Endothelial cell of umbilical vein (primary cell): ENCODE data around the gene SLC2A11. TPM values are rescaled to one million over a fixed set of nuclear protein-coding genes. Genes with fewer than 3 reads are reported as not detected.

Experiments used
- BruUV-seq: library from RNA; stranded (reverse); fragments of 400-500 nt; replicated peaks from 2 replicates; lab custom pipeline; 2021; lab: Mats Ljungman, UMichigan
- CTCF ChIA-PET: fragments of 300-600, 350-600 bp; sonication (Branson Sonifier 250); formaldehyde crosslinking; loops from one replicate; lab custom pipeline; 2021; ENCODE audit warnings: antibody characterized with exemption, inconsistent platforms; lab: Charles Lee
- POLR2A ChIA-PET: fragments of 300-600, 350-600 bp; sonication (Branson Sonifier 250); formaldehyde crosslinking; loops from one replicate; lab custom pipeline; 2021; ENCODE audit warnings: antibody characterized with exemption, inconsistent platforms; lab: Charles Lee
- DNase-seq: peaks from one replicate; pipeline ENCODE4 v3.0.0-alpha.2; 2011; ENCODE audit warnings: low read depth, low spot score
- FAIRE-seq: peaks from 2 replicates; lab custom pipeline; 2011; peaks lifted over from hg19 to GRCh38; lab: Jason Lieb, UNC
- H2AFZ ChIP-seq: 2 replicates; pipeline ENCODE4 v1.6.0; 2012; ENCODE audit warnings: low read depth, low read length, control low read depth, inconsistent platforms
- H3K27ac ChIP-seq: 2 replicates; pipeline ENCODE4 v1.5.1; 2011; ENCODE audit warnings: low read depth, mild to moderate bottlenecking, control low read depth, low read length, moderate library complexity; ENCODE audit not compliant: insufficient read depth
- H3K27me3 ChIP-seq, 2 experiments: 2 replicates each; pipeline versions ENCODE4 v1.6.0 to v1.6.1; 2011; ENCODE audit warnings: low read length in 2 of 2, mixed read lengths in 1 of 2; ENCODE audit not compliant: control insufficient read depth in 2 of 2, insufficient read depth in 2 of 2
- H3K36me3 ChIP-seq, 2 experiments: 2 replicates in 1 of 2; 3 replicates in 1 of 2; pipeline ENCODE4 v1.5.1; 2011; ENCODE audit warnings: low read length in 2 of 2, mild to moderate bottlenecking in 1 of 2, moderate library complexity in 1 of 2; ENCODE audit not compliant: control insufficient read depth in 2 of 2, insufficient read depth in 2 of 2; ENCODE audit errors: extremely low read depth in 1 of 2
- H3K4me1 ChIP-seq: 3 replicates; pipeline ENCODE4 v1.5.1; 2011; ENCODE audit warnings: mild to moderate bottlenecking, low read length; ENCODE audit not compliant: control insufficient read depth, insufficient read depth; ENCODE audit errors: extremely low read depth
- H3K4me2 ChIP-seq: 2 replicates; pipeline ENCODE4 v1.6.1; 2011; ENCODE audit warnings: low read length, control low read depth, mixed read lengths; ENCODE audit not compliant: insufficient read depth
- H3K4me3 ChIP-seq, 3 experiments: fragments of 200-600 bp in 1 of 3; sonication (generic), shearing (Covaris generic) in 1 of 3; replicated peaks in 1 of 3; 2 replicates each; pipeline ENCODE4 v1.5.1; 2011 to 2016; ENCODE audit warnings: control low read depth in 3 of 3, low read length in 3 of 3, mild to moderate bottlenecking in 2 of 3, inconsistent platforms in 1 of 3, low read depth in 1 of 3, moderate library complexity in 1 of 3; ENCODE audit not compliant: insufficient read depth in 1 of 3
- H3K79me2 ChIP-seq: 2 replicates; pipeline ENCODE4 v1.6.0; 2012; ENCODE audit warnings: low read length, inconsistent platforms; ENCODE audit not compliant: control insufficient read depth, insufficient read depth
- H3K9ac ChIP-seq: replicated peaks from 2 replicates; pipeline ENCODE3; 2011; ENCODE audit warnings: low read length, control low read depth; ENCODE audit not compliant: insufficient read depth; ENCODE audit errors: extremely low read depth
- H3K9me1 ChIP-seq: replicated peaks from 3 replicates; pipeline ENCODE4 v1.6.0; 2011; ENCODE audit warnings: mild to moderate bottlenecking, low read length; ENCODE audit not compliant: control insufficient read depth, insufficient read depth; ENCODE audit errors: extremely low read depth
- H3K9me3 ChIP-seq: replicated peaks from 2 replicates; pipeline ENCODE4 v1.5.1; 2012; ENCODE audit warnings: low read length, inconsistent platforms; ENCODE audit not compliant: control insufficient read depth, insufficient read depth
- H4K20me1 ChIP-seq: replicated peaks from 2 replicates; pipeline ENCODE3; 2011; ENCODE audit warnings: mild to moderate bottlenecking, low read length; ENCODE audit not compliant: control insufficient read depth, insufficient read depth; ENCODE audit errors: extremely low read depth
- CTCF ChIP-seq, 2 donors: IDR thresholded peaks; 1 replicate in 1 of 2; 2 replicates in 1 of 2; pipeline ENCODE4 v1.5.1; 2011; ENCODE audit warnings: low read length in 2 of 2, mild to moderate bottlenecking in 2 of 2, moderate library complexity in 2 of 2, control low read depth in 1 of 2, inconsistent platforms in 1 of 2, low read depth in 1 of 2; ENCODE audit not compliant: insufficient read depth in 1 of 2; ENCODE audit errors: extremely low read depth in 1 of 2
- EZH2 ChIP-seq: IDR thresholded peaks from 2 replicates; pipeline ENCODE4 v1.6.1; 2012; ENCODE audit warnings: borderline replicate concordance, low read depth, mild to moderate bottlenecking, moderate library complexity, low read length, inconsistent platforms; ENCODE audit not compliant: severe bottlenecking
- JUN ChIP-seq: IDR thresholded peaks from 2 replicates; pipeline ENCODE4 v1.6.1; 2011; ENCODE audit warnings: borderline replicate concordance, low read depth; ENCODE audit not compliant: insufficient read length, insufficient read depth
- dilution Hi-C: fragments of 300-500 bp; cut with MboI; formaldehyde crosslinking; loops from one replicate; pipeline ENCODE4 v1.15.0; 2019; ENCODE audit warnings: low sequenced_read_pairs; ENCODE audit not compliant: extremely low pct_ligation_motif_present
- intact Hi-C: fragments of 100-400 bp; cut with micrococcal nuclease; formaldehyde crosslinking; loops from one replicate; pipeline ENCODE4 v1.10.0; 2022
- polyA plus RNA-seq, 4 experiments: library from polyadenylated mRNA; depleted of rRNA in 3 of 4; stranded (reverse) in 3 of 4; unstranded in 1 of 4; fragments of >200 nt; gene quantifications; 2 replicates each; pipeline versions ENCODE4 v1.2.1 to v1.2.3, GENCODE V29; 2011 to 2012; ENCODE audit warnings: missing spikeins in 1 of 4
- total RNA-seq: library from RNA; stranded (reverse); gene quantifications from 2 replicates; pipeline ENCODE4 v1.2.3, GENCODE V29; 2021

The SLC2A11 gene
- total and polyA plus RNA-seq, 2 donors (not counting 3 experiments of a cell fraction or from before 2014, with no cell fraction given): 4.2 to 4.6 TPM

GRCh38 chr22:23845265-23846080 is 12.2 kb upstream of the SLC2A11 start:
- ChIA-PET POLR2A (no interaction called here), CTCF (interaction anchor here (1.0 to 3.1 kb wide), 8 partner anchors 12 to 217 kb away, joined by 3 to 17 read pairs (median 4); partner anchors contain the start of genes MIF and SLC2A11)
- Histone ChIP-seq H3K9ac (no peak overlapping the region), H3K36me3 (no peaks in the 10 kb centered on the region), H3K9me1 (no peaks in the 10 kb centered on the region), H3K79me2 (no peaks in the 10 kb centered on the region), H3K4me1 (peaks cover 8% of the 10 kb centered on the region), H3K27ac (no peak overlapping the region), H3K4me3 (no peak overlapping the region), H3K4me2 (no peak overlapping the region), H4K20me1 (no peaks in the 10 kb centered on the region), H2AFZ (no peak overlapping the region), H3K9me3 (no peaks in the 10 kb centered on the region), H3K27me3 (peaks cover 0 to 2% of the 10 kb centered on the region in 2 experiments)
- FAIRE-seq (no peak), DNase-seq (no peak)
- intact Hi-C loops (loop anchor here (5.0 kb wide), 3 partner anchors 128 to 303 kb away; no protein-coding TSS in a partner anchor), dilution Hi-C loops (no loop called here)
- no peak for TF ChIP-seq CTCF (IDR thresholded peaks at IDR 0.05; ENCODE audit: extremely low read depth in 1 of 2, insufficient read depth in 1 of 2, low read depth in 1 of 2, low read length in 2 of 2)
- no peak for TF ChIP-seq JUN
- no peak for TF ChIP-seq EZH2
- BruUV-seq: no TSS peak
